Measurements from ENCODE around the gene USP28.

DNA sequence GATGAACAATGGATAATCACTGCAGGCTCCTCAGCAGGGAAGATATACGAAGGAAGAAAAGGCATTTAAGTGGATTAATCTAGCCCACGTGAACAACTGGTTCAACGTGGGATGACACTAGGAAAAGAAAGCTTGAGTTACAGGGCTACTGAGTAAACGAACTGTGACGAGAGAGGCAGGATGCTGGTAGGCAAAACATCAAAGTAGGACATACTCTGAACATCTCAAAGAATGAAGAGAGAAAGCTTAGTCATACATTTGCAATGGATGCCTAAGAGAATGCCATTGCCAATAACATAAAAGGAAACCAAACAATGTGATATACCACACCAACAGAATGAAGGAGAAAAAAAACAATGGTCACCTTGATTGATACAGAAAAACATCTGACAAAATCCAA, 12.9 kb downstream of the USP28 start:
- no peak for TF ChIP-seq FOXM1 (IDR thresholded peaks at IDR 0.05; ENCODE audit: borderline replicate concordance)
- no peak for TF ChIP-seq ZNF384 (IDR thresholded peaks at IDR 0.05)
- no peak for TF ChIP-seq SP1 (IDR thresholded peaks at IDR 0.05)
- no peak for TF ChIP-seq ELF4 (IDR thresholded peaks at IDR 0.05)
- no peak for TF ChIP-seq NFRKB (IDR thresholded peaks at IDR 0.05)
- no peak for TF ChIP-seq ARNT (IDR thresholded peaks at IDR 0.05)
- TF ChIP-seq L3MBTL2 (conservative IDR thresholded peaks at IDR 0.05): no peak
- no peak for TF ChIP-seq HDGF (IDR thresholded peaks at IDR 0.05; ENCODE audit: borderline replicate concordance)
- TF ChIP-seq FOXK2 (IDR thresholded peaks at IDR 0.05): no peak
- no peak for TF ChIP-seq FOXA1 (IDR thresholded peaks at IDR 0.05)
- no peak for TF ChIP-seq TARDBP (IDR thresholded peaks at IDR 0.05)

Measured in HEK293T (cell line).